ENCODE measurements around the gene ST14. TPM values are rescaled to one million over a fixed set of nuclear protein-coding genes. Genes with fewer than 3 reads are reported as not detected.

ST14 gene
- total RNA-seq, 1 donor, result under 0.01 TPM

- H3K9me3 ChIP-seq (ENCODE audit: low read depth, low read length), result no peaks in the 10 kb centered on the region
- no peak overlapping the region for H3K4me2 ChIP-seq (ENCODE audit: insufficient read depth, low read length)
- H3K4me3 ChIP-seq (ENCODE audit: insufficient read depth, low read length), result no peak overlapping the region
- H3K79me2 ChIP-seq (ENCODE audit: insufficient read depth, low read length), result no peaks in the 10 kb centered on the region
- peak; percentile 98 for DNase-seq (ENCODE audit: insufficient read length, low spot score, missing footprints)
- no peak for TF ChIP-seq CTCF (IDR thresholded peaks at IDR 0.05; ENCODE audit: extremely low read depth, low read depth, low read length)
- no peak overlapping the region for H3K27ac ChIP-seq (ENCODE audit: low read depth, low read length)
- H4K20me1 ChIP-seq (ENCODE audit: insufficient read depth, low read length), result no peaks in the 10 kb centered on the region
- H3K4me1 ChIP-seq (ENCODE audit: insufficient read depth, low read length), result peaks cover 9% of the 10 kb centered on the region
- no peaks in the 10 kb centered on the region for H3K36me3 ChIP-seq (ENCODE audit: insufficient read depth, low read length)
- peaks cover 40% of the 10 kb centered on the region for H3K27me3 ChIP-seq (ENCODE audit: insufficient read depth, low read length)
- no peak overlapping the region for H2AFZ ChIP-seq (ENCODE audit: low read length)
These were observed 6.8 kb downstream of the ST14 start for GRCh38 chr11:130166457-130166784.

- no peaks in the 10 kb centered on the region for H3K79me2 ChIP-seq (ENCODE audit: insufficient read depth, low read length)
- no peak overlapping the region for H3K27ac ChIP-seq (ENCODE audit: low read depth, low read length)
- H4K20me1 ChIP-seq (ENCODE audit: insufficient read depth, low read length), result no peaks in the 10 kb centered on the region
- H3K4me3 ChIP-seq (ENCODE audit: insufficient read depth, low read length), result no peak overlapping the region
- H3K9me3 ChIP-seq (ENCODE audit: low read depth, low read length), result no peaks in the 10 kb centered on the region
- no peak overlapping the region for H3K4me2 ChIP-seq (ENCODE audit: insufficient read depth, low read length)
- peaks cover 9% of the 10 kb centered on the region for H3K4me1 ChIP-seq (ENCODE audit: insufficient read depth, low read length)
- no peaks in the 10 kb centered on the region for H3K36me3 ChIP-seq (ENCODE audit: insufficient read depth, low read length)
- DNase-seq (ENCODE audit: insufficient read length, low spot score, missing footprints), result no peak
- peaks cover 37% of the 10 kb centered on the region for H3K27me3 ChIP-seq (ENCODE audit: insufficient read depth, low read length)
- no peak overlapping the region for H2AFZ ChIP-seq (ENCODE audit: low read length)
- TF ChIP-seq CTCF (IDR thresholded peaks at IDR 0.05; ENCODE audit: extremely low read depth, low read depth, low read length), result no peak
These were observed 7.6 kb downstream of the ST14 start for GRCh38 chr11:130167146-130167545.

GRCh38 chr11:130168105-130168504 is 8.5 kb downstream of the ST14 start:
- H3K79me2 ChIP-seq (ENCODE audit: insufficient read depth, low read length), result no peaks in the 10 kb centered on the region
- no peak for TF ChIP-seq CTCF (IDR thresholded peaks at IDR 0.05; ENCODE audit: extremely low read depth, low read depth, low read length)
- peaks cover 27% of the 10 kb centered on the region for H3K27me3 ChIP-seq (ENCODE audit: insufficient read depth, low read length)
- no peak overlapping the region for H3K4me2 ChIP-seq (ENCODE audit: insufficient read depth, low read length)
- H3K4me1 ChIP-seq (ENCODE audit: insufficient read depth, low read length), result peaks cover 9% of the 10 kb centered on the region
- H3K4me3 ChIP-seq (ENCODE audit: insufficient read depth, low read length), result no peak overlapping the region
- H3K36me3 ChIP-seq (ENCODE audit: insufficient read depth, low read length), result no peaks in the 10 kb centered on the region
- H3K9me3 ChIP-seq (ENCODE audit: low read depth, low read length), result no peaks in the 10 kb centered on the region
- no peaks in the 10 kb centered on the region for H4K20me1 ChIP-seq (ENCODE audit: insufficient read depth, low read length)
- H3K27ac ChIP-seq (ENCODE audit: low read depth, low read length), result no peak overlapping the region
- no peak overlapping the region for H2AFZ ChIP-seq (ENCODE audit: low read length)
- peak; percentile 66 for DNase-seq (ENCODE audit: insufficient read length, low spot score, missing footprints)

GRCh38 chr11:130170345-130170744 is 10.8 kb downstream of the ST14 start:
- Histone ChIP-seq H3K9me3 (ENCODE audit: low read depth, low read length) (peaks cover 2% of the 10 kb centered on the region), H2AFZ (ENCODE audit: low read length) (no peak overlapping the region), H3K4me2 (ENCODE audit: insufficient read depth, low read length) (no peak overlapping the region), H3K36me3 (ENCODE audit: insufficient read depth, low read length) (no peaks in the 10 kb centered on the region), H3K79me2 (ENCODE audit: insufficient read depth, low read length) (no peaks in the 10 kb centered on the region), H3K27me3 (ENCODE audit: insufficient read depth, low read length) (peaks cover 14% of the 10 kb centered on the region), H3K4me3 (ENCODE audit: insufficient read depth, low read length) (no peak overlapping the region), H3K4me1 (ENCODE audit: insufficient read depth, low read length) (peaks cover 9% of the 10 kb centered on the region), H3K27ac (ENCODE audit: low read depth, low read length) (no peak overlapping the region), H4K20me1 (ENCODE audit: insufficient read depth, low read length) (no peaks in the 10 kb centered on the region)
- TF ChIP-seq CTCF (IDR thresholded peaks at IDR 0.05; ENCODE audit: extremely low read depth, low read depth, low read length), result no peak
- DNase-seq (ENCODE audit: insufficient read length, low spot score, missing footprints), result no peak
